NB4 (cell line): ENCODE measurements around the gene OAS1.

Experiments used
- CTCF ChIP-seq: IDR thresholded peaks from one replicate; pipeline ENCODE4 v1.5.1; 2012; ENCODE audit warnings: low read depth, low read length
- MAX ChIP-seq: IDR thresholded peaks from 2 replicates; pipeline ENCODE4 v1.6.1; 2011; ENCODE audit warnings: low read depth, low read length
- MYC ChIP-seq: IDR thresholded peaks from 2 replicates; pipeline ENCODE4 v1.6.1; 2011; ENCODE audit warnings: low read depth, low read length
- POLR2A ChIP-seq: IDR thresholded peaks from 2 replicates; pipeline ENCODE4 v1.6.1; 2011; ENCODE audit warnings: mild to moderate bottlenecking; ENCODE audit not compliant: insufficient read length; ENCODE audit errors: extremely low read depth

GRCh38 chr12:112929715-112930114 lies 23.0 kb downstream of the OAS1 start:
- TF ChIP-seq CTCF = no peak
- TF ChIP-seq POLR2A = no peak
- TF ChIP-seq MYC = no peak
- TF ChIP-seq MAX = no peak
